ENCODE results near the gene TBC1D16. TPM values are rescaled to one million over a fixed set of nuclear protein-coding genes. Genes with fewer than 3 reads are reported as not detected.

Gene TBC1D16
- total and polyA plus RNA-seq, 2 donors (not counting 1 experiment from before 2014, with no cell fraction given): 8.3 to 30.4 TPM

GRCh38 chr17:80000136-80000535 lies 35.5 kb downstream of the TBC1D16 start:
- Histone ChIP-seq H3K4me2 (ENCODE audit: extremely low read depth, insufficient read depth, low read length) (no peak overlapping the region), H3K4me3 (replicated peaks in 1 of 4; ENCODE audit: control extremely low read depth in 1 of 4, insufficient read depth in 1 of 4, low read depth in 3 of 4, low read length in 4 of 4) (no peak overlapping the region), H4K20me1 (ENCODE audit: control insufficient read depth, extremely low read depth, insufficient read depth, low read length) (no peaks in the 10 kb centered on the region), H3K27ac (ENCODE audit: insufficient read depth, low read length) (no peak overlapping the region), H3K9me3 (ENCODE audit: control insufficient read depth, insufficient read depth, low read depth, low read length) (no peaks in the 10 kb centered on the region), H3K36me3 (ENCODE audit: control insufficient read depth, insufficient read depth, low read length) (no peaks in the 10 kb centered on the region), H3K27me3 (ENCODE audit: control insufficient read depth, insufficient read depth, low read length) (no peaks in the 10 kb centered on the region), H3K9ac (ENCODE audit: insufficient read depth, low read length) (no peak overlapping the region), H3K4me1 (ENCODE audit: control insufficient read depth, extremely low read depth, insufficient read depth, low read length) (no peaks in the 10 kb centered on the region), H2AFZ (ENCODE audit: low read length) (no peak overlapping the region), H3K79me2 (ENCODE audit: control insufficient read depth, insufficient read depth, low read length) (no peaks in the 10 kb centered on the region)
- no peak for DNase-seq (ENCODE audit: low read depth in 2 of 2)
- TF ChIP-seq CTCF (conservative IDR thresholded peaks at IDR 0.05 in 1 of 2, IDR thresholded peaks at IDR 0.05 in 1 of 2; ENCODE audit: low read depth in 1 of 2, low read length in 2 of 2) (no peak), EZH2 (IDR thresholded peaks at IDR 0.05; ENCODE audit: low read length, missing control alignments) (no peak)

GRCh38 chr17:79997011-79997660 lies 38.5 kb downstream of the TBC1D16 start:
- Histone ChIP-seq H3K4me2 (ENCODE audit: extremely low read depth, insufficient read depth, low read length) (no peak overlapping the region), H4K20me1 (ENCODE audit: control insufficient read depth, extremely low read depth, insufficient read depth, low read length) (no peaks in the 10 kb centered on the region), H3K36me3 (ENCODE audit: control insufficient read depth, insufficient read depth, low read length) (no peaks in the 10 kb centered on the region), H3K4me1 (ENCODE audit: control insufficient read depth, extremely low read depth, insufficient read depth, low read length) (peaks cover 14% of the 10 kb centered on the region), H3K9ac (ENCODE audit: insufficient read depth, low read length) (no peak overlapping the region), H2AFZ (ENCODE audit: low read length) (no peak overlapping the region), H3K9me3 (ENCODE audit: control insufficient read depth, insufficient read depth, low read depth, low read length) (no peaks in the 10 kb centered on the region), H3K27me3 (ENCODE audit: control insufficient read depth, insufficient read depth, low read length) (no peaks in the 10 kb centered on the region), H3K4me3 (replicated peaks in 1 of 4; ENCODE audit: control extremely low read depth in 1 of 4, insufficient read depth in 1 of 4, low read depth in 3 of 4, low read length in 4 of 4) (no peak overlapping the region), H3K79me2 (ENCODE audit: control insufficient read depth, insufficient read depth, low read length) (no peaks in the 10 kb centered on the region), H3K27ac (ENCODE audit: insufficient read depth, low read length) (no peak overlapping the region)
- DNase-seq (ENCODE audit: low read depth in 2 of 2): no peak
- TF ChIP-seq EZH2 (IDR thresholded peaks at IDR 0.05; ENCODE audit: low read length, missing control alignments) (no peak), CTCF (conservative IDR thresholded peaks at IDR 0.05 in 1 of 2, IDR thresholded peaks at IDR 0.05 in 1 of 2; ENCODE audit: low read depth in 1 of 2, low read length in 2 of 2) (no peak)

GRCh38 chr17:79996291-79996690 lies 39.4 kb downstream of the TBC1D16 start:
- Histone ChIP-seq H3K9ac (ENCODE audit: insufficient read depth, low read length) (no peak overlapping the region), H3K79me2 (ENCODE audit: control insufficient read depth, insufficient read depth, low read length) (no peaks in the 10 kb centered on the region), H3K4me3 (replicated peaks in 1 of 4; ENCODE audit: control extremely low read depth in 1 of 4, insufficient read depth in 1 of 4, low read depth in 3 of 4, low read length in 4 of 4) (no peak overlapping the region), H4K20me1 (ENCODE audit: control insufficient read depth, extremely low read depth, insufficient read depth, low read length) (no peaks in the 10 kb centered on the region), H3K4me2 (ENCODE audit: extremely low read depth, insufficient read depth, low read length) (no peak overlapping the region), H3K27me3 (ENCODE audit: control insufficient read depth, insufficient read depth, low read length) (no peaks in the 10 kb centered on the region), H2AFZ (ENCODE audit: low read length) (no peak overlapping the region), H3K27ac (ENCODE audit: insufficient read depth, low read length) (no peak overlapping the region), H3K4me1 (ENCODE audit: control insufficient read depth, extremely low read depth, insufficient read depth, low read length) (peaks cover 15% of the 10 kb centered on the region), H3K9me3 (ENCODE audit: control insufficient read depth, insufficient read depth, low read depth, low read length) (no peaks in the 10 kb centered on the region), H3K36me3 (ENCODE audit: control insufficient read depth, insufficient read depth, low read length) (no peaks in the 10 kb centered on the region)
- DNase-seq (ENCODE audit: low read depth in 2 of 2): no peak
- TF ChIP-seq EZH2 (IDR thresholded peaks at IDR 0.05; ENCODE audit: low read length, missing control alignments) (no peak), CTCF (conservative IDR thresholded peaks at IDR 0.05 in 1 of 2, IDR thresholded peaks at IDR 0.05 in 1 of 2; ENCODE audit: low read depth in 1 of 2, low read length in 2 of 2) (no peak)
